Renal cortex interstitium (tissue), 15 donors: ENCODE results near the gene NBPF4. TPM values are rescaled to one million over a fixed set of nuclear protein-coding genes. Genes with fewer than 3 reads are reported as not detected.
"Not testable (repeated sequence)": the region's sequence is repeated elsewhere in the genome, so short reads cannot be mapped to it uniquely, and the experiment has no call there.

Source experiments
- DNase-seq, 11 donors: peaks; one replicate each; pipeline ENCODE4 v3.0.0-alpha.2; 2013; ENCODE audit warnings: low read depth in 9 of 11, low spot score in 4 of 11; ENCODE audit errors: extremely low read depth in 1 of 11
- long read RNA-seq, 16 experiments: transcript quantifications; one replicate each; lab custom pipeline, GENCODE V29; 2026
- polyA plus RNA-seq, 3 donors: library from polyadenylated mRNA; unstranded; fragments of 120-200 nt; gene quantifications; one replicate each; pipeline ENCODE4 v1.2.1, GENCODE V29; 2013; ENCODE audit not compliant: insufficient read length in 3 of 3

Gene NBPF4, protein sequence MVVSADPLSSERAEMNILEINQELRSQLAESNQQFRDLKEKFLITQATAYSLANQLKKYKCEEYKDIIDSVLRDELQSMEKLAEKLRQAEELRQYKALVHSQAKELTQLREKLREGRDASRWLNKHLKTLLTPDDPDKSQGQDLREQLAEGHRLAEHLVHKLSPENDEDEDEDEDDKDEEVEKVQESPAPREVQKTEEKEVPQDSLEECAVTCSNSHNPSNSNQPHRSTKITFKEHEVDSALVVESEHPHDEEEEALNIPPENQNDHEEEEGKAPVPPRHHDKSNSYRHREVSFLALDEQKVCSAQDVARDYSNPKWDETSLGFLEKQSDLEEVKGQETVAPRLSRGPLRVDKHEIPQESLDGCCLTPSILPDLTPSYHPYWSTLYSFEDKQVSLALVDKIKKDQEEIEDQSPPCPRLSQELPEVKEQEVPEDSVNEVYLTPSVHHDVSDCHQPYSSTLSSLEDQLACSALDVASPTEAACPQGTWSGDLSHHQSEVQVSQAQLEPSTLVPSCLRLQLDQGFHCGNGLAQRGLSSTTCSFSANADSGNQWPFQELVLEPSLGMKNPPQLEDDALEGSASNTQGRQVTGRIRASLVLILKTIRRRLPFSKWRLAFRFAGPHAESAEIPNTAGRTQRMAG
- polyA plus RNA-seq: not detected
- long read RNA-seq, donor 1: 0 reads
- long read RNA-seq, donor 2: 0 reads
- long read RNA-seq, donor 3: 0 reads
- long read RNA-seq, donor 4: 0 reads
- long read RNA-seq, donor 5: 0 reads
- long read RNA-seq, donor 6: 0 reads
- long read RNA-seq, donor 7: 0 reads
- long read RNA-seq, donor 8: 0 reads
- long read RNA-seq, donor 9: 0 reads
- long read RNA-seq, donor 10: 0 reads
- long read RNA-seq, donor 11: 0 reads
- long read RNA-seq, donor 12: 0 reads
- long read RNA-seq, donor 13: 0 reads
- long read RNA-seq, donor 14: 0 reads
- long read RNA-seq, donor 15: 0 reads
- long read RNA-seq, donor 16: 0 reads

DNA sequence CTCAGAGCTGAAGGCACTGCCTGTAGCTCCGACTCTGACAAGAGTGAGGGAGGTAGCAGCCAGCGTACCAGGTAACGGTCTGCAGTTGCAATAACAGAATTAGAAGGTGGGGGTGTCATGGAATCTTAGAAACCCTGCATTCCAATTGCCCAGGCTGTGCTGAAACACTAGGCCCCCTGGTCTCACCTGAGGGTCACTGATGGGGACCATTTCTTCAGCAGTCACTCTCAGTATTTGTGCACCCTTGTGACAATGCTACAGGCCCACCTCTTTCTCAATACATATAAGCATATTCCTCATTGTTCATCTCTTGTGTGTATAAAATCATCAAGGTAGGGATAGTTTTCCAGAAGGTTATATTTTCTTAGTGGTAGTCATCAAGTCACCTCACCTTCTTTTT, at the start of gene NBPF4:
TSS of gene NBPF4 (minus strand) at position 101 of the 400 bp plus-strand sequence. CDS start 315 bp downstream, outside the sequence.
- DNase-seq: not testable (repeated sequence)

GRCh38 chr1:108282528-108283257, 38.8 kb upstream of the NBPF4 start:
- not testable (repeated sequence) for DNase-seq

GRCh38 chr1:108272485-108273327, 28.8 kb upstream of the NBPF4 start:
- not testable (repeated sequence) for DNase-seq

- DNase-seq: not testable (repeated sequence)
Observed at GRCh38 chr1:108267097-108267496, 23.2 kb upstream of the NBPF4 start.

DNA sequence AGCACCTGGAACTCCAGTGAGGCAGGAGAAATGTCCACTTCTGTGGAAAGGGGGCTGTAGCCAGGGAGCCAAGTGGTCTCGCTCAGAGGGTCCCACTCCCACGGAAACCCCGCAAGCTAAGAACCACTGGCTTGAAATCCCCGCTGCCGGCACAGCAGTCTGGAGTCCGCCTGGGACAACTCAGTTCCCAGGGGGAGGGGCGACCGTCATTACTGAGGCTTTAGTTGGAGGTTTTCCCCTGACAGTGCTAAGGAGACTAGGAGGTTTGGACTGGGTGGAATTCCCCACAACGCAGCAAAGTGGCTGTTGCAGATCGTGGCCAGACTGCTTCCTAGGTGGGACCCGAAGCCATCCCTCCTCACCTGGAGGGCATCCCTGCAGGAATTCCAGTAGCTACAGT, 18.1 kb upstream of the NBPF4 start:
- DNase-seq: not testable (repeated sequence)

- not testable (repeated sequence) for DNase-seq
Observed at GRCh38 chr1:108261519-108261918, 17.6 kb upstream of the NBPF4 start.

DNA sequence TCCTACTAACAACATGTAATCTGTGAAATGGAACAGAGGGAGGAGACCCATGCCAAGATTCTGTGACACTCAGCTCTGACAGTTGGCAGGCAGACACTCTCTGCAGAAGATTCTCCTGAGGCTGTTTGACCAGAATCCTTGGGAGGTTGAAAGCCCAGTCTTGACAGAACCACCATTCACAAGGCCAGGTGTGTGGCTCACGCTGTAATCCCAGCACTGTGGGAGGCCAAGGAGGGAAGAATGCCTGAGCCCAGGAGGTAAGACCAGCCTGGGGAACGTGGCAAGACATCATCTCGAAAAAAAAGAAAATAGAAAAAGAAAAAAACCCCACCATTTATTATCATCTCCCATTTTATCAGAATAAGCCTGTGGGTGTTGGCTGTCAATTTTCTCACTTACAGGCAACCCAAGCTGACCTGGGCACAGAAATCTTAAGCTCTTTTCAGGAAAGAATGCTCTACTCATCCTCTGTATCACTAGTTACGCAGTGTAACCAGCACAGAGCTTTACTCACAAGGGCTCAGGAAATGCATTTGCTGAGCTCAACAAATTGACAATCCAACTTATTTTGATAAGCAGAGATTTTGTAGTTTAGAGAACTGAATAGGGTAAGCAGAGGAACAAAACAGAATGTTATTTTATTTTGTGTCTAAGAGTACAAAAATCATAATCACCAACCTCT, 16.8 kb upstream of the NBPF4 start:
- DNase-seq: not testable (repeated sequence)

- DNase-seq: not testable (repeated sequence)
Observed at GRCh38 chr1:108255426-108255825, 11.6 kb upstream of the NBPF4 start.

DNA sequence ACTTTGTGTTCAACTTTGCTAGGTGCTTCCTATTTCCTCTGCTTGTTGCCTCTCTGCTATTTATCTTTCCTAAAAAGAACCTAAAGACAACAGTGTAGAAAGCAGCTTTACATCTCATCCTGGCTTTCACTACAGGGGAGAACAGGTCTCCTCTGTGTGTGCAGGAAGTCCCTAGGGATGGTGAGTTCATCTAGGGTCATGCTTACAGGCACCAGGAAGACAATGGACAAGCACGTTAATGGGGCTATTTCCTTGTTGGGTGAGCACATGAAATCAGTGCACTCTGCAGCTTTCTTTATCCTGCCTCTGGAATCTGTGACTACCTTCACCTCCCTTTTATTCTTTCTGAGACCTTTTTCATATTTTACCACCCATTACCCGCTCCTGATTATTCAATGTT, 4.5 kb downstream of the NBPF4 start:
- DNase-seq: not testable (repeated sequence)

GRCh38 chr1:108235308-108235707, 8.6 kb downstream of the NBPF4 start:
- not testable (repeated sequence) for DNase-seq

- not testable (repeated sequence) for DNase-seq
Observed at GRCh38 chr1:108232183-108232582, 11.7 kb downstream of the NBPF4 start.

- DNase-seq: not testable (repeated sequence)
Observed at GRCh38 chr1:108229976-108230375, 13.9 kb downstream of the NBPF4 start.

DNA sequence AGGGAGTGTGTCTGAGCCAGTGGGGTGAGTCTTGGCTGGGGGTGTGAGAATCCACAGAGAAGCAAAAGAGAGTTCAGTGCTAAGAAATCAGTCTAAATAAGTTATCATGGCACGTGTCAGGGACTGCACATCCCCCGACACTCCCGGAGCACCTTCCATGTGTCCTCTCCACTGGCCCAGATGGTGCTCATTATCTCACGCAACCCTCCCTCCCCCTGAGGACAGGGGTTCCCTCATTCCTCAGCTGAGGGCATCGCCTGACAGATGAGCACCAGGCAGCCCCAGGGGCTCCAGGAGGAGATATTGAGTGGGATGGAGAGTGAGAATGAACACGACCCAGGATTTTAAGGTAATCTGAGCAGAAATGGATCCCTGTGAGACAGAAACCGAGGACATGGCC, 16.1 kb downstream of the NBPF4 start:
- DNase-seq: not testable (repeated sequence)

- DNase-seq: not testable (repeated sequence)
Observed at GRCh38 chr1:108226855-108227254, 17.0 kb downstream of the NBPF4 start.

GRCh38 chr1:108223226-108223625, 20.6 kb downstream of the NBPF4 start:
- not testable (repeated sequence) for DNase-seq

- DNase-seq: not testable (repeated sequence)
Observed at GRCh38 chr1:108217515-108218174, 26.2 kb downstream of the NBPF4 start.

GRCh38 chr1:108217007-108217406, 26.9 kb downstream of the NBPF4 start:
- not testable (repeated sequence) for DNase-seq
